SK-N-SH treated with all-trans-retinoic acid at 6 μM for 48 hours (cell line): ENCODE data around the gene PNKD.

Experiments used
- GLIS3 ChIP-seq: fragments of 250-450 bp; sonication (Bioruptor Pico); IDR thresholded peaks from 2 replicates; pipeline ENCODE4 v1.5.0; 2020; ENCODE audit warnings: mild to moderate bottlenecking, moderate library complexity
- ISL1 ChIP-seq: fragments of 250-450 bp; sonication (Bioruptor Pico); IDR thresholded peaks from 2 replicates; pipeline ENCODE4 v2.1.2; 2022; ENCODE audit warnings: mild to moderate bottlenecking, moderate library complexity
- PPARA ChIP-seq: fragments of 250-450 bp; sonication (Bioruptor Pico); IDR thresholded peaks from 2 replicates; pipeline ENCODE4 v1.5.0; 2020; ENCODE audit warnings: mild to moderate bottlenecking, borderline replicate concordance
- ZFP30 ChIP-seq: fragments of 450-650 bp; formaldehyde crosslinking; IDR thresholded peaks from 2 replicates; pipeline ENCODE4 v1.5.0; 2022; ENCODE audit warnings: mild to moderate bottlenecking, moderate library complexity
- TF ChIP-seq, protein P1 (sequence below): fragments of 250-450 bp; sonication (Bioruptor Pico); IDR thresholded peaks from 2 replicates; pipeline ENCODE4 v1.5.1; 2020; ENCODE audit warnings: low read depth, mild to moderate bottlenecking, moderate library complexity
- TF ChIP-seq, protein P2 (sequence below): fragments of 250-450 bp; sonication (Bioruptor Pico); IDR thresholded peaks from 2 replicates; pipeline ENCODE4 v1.8.0; 2020; ENCODE audit warnings: mild to moderate bottlenecking, moderate library complexity, borderline replicate concordance

DNA sequence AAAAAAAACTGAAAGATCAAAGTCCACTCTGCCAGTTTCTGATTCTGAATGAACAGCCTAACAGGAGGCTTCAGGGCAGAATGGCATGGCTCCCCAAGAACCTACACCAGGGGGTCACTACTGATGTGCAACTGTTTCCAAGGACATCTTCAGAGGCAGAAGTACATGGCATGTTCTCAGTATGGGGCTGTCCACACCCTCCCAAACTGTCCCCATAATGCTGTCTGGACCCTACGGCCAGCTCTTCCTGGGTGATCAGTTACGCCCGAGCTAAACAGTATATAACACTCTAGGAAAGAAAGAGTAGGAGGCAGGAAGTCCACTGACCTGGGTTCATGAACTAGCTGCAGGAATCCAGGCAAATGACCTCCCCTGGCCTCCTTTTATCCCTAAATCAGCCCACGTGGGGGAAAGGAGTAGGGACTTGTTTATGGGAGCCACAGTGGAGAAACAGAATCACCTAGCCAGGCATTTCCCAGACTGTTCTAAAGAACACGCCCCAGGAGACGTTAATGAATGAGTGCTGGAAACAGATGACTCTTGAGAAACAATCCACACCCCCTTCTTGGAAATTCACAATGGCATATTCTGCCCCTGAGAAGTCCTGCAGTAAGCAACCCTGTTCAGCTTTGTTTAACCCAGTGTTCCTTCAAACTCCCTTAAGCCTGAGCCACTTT, 19.5 kb downstream of the PNKD start:
- TF ChIP-seq PPARA (CRISPR knock-in tag) (no peak), ZFP30 (CRISPR knock-in tag) (no peak), ISL1 (CRISPR knock-in tag) (no peak), GLIS3 (no peak)
- TF ChIP-seq, protein P1, sequence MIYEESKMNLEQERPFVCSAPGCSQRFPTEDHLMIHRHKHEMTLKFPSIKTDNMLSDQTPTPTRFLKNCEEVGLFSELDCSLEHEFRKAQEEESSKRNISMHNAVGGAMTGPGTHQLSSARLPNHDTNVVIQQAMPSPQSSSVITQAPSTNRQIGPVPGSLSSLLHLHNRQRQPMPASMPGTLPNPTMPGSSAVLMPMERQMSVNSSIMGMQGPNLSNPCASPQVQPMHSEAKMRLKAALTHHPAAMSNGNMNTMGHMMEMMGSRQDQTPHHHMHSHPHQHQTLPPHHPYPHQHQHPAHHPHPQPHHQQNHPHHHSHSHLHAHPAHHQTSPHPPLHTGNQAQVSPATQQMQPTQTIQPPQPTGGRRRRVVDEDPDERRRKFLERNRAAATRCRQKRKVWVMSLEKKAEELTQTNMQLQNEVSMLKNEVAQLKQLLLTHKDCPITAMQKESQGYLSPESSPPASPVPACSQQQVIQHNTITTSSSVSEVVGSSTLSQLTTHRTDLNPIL (CRISPR knock-in tag), result no peak
- TF ChIP-seq, protein P2, sequence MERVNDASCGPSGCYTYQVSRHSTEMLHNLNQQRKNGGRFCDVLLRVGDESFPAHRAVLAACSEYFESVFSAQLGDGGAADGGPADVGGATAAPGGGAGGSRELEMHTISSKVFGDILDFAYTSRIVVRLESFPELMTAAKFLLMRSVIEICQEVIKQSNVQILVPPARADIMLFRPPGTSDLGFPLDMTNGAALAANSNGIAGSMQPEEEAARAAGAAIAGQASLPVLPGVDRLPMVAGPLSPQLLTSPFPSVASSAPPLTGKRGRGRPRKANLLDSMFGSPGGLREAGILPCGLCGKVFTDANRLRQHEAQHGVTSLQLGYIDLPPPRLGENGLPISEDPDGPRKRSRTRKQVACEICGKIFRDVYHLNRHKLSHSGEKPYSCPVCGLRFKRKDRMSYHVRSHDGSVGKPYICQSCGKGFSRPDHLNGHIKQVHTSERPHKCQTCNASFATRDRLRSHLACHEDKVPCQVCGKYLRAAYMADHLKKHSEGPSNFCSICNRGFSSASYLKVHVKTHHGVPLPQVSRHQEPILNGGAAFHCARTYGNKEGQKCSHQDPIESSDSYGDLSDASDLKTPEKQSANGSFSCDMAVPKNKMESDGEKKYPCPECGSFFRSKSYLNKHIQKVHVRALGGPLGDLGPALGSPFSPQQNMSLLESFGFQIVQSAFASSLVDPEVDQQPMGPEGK, result no peak
